Endothelial cell of umbilical vein (primary cell): ENCODE measurements around the gene FNDC1. TPM values are rescaled to one million over a fixed set of nuclear protein-coding genes. Genes with fewer than 3 reads are reported as not detected.

Experiments used
- Bru-seq: library from RNA; stranded (reverse); fragments of 400-500 nt; gene quantifications from one replicate; lab custom pipeline; 2021; lab: Mats Ljungman, UMichigan
- BruChase-seq, 2 experiments: library from RNA; stranded (reverse); fragments of 400-500 nt; gene quantifications; one replicate each; lab custom pipeline; 2021; lab: Mats Ljungman, UMichigan
- BruUV-seq: library from RNA; stranded (reverse); fragments of 400-500 nt; replicated peaks from 2 replicates; lab custom pipeline; 2021; lab: Mats Ljungman, UMichigan
- CTCF ChIA-PET: fragments of 300-600, 350-600 bp; sonication (Branson Sonifier 250); formaldehyde crosslinking; loops from one replicate; lab custom pipeline; 2021; ENCODE audit warnings: antibody characterized with exemption, inconsistent platforms; lab: Charles Lee
- POLR2A ChIA-PET: fragments of 300-600, 350-600 bp; sonication (Branson Sonifier 250); formaldehyde crosslinking; loops from one replicate; lab custom pipeline; 2021; ENCODE audit warnings: antibody characterized with exemption, inconsistent platforms; lab: Charles Lee
- DNase-seq: peaks from one replicate; pipeline ENCODE4 v3.0.0-alpha.2; 2011; ENCODE audit warnings: low read depth, low spot score
- FAIRE-seq: peaks from 2 replicates; lab custom pipeline; 2011; peaks lifted over from hg19 to GRCh38; lab: Jason Lieb, UNC
- H2AFZ ChIP-seq: 2 replicates; pipeline ENCODE4 v1.6.0; 2012; ENCODE audit warnings: low read depth, low read length, control low read depth, inconsistent platforms
- H3K27ac ChIP-seq: 2 replicates; pipeline ENCODE4 v1.5.1; 2011; ENCODE audit warnings: low read depth, mild to moderate bottlenecking, control low read depth, low read length, moderate library complexity; ENCODE audit not compliant: insufficient read depth
- H3K27me3 ChIP-seq, 2 experiments: 2 replicates each; pipeline versions ENCODE4 v1.6.0 to v1.6.1; 2011; ENCODE audit warnings: low read length in 2 of 2, mixed read lengths in 1 of 2; ENCODE audit not compliant: control insufficient read depth in 2 of 2, insufficient read depth in 2 of 2
- H3K36me3 ChIP-seq, 2 experiments: 2 replicates in 1 of 2; 3 replicates in 1 of 2; pipeline ENCODE4 v1.5.1; 2011; ENCODE audit warnings: low read length in 2 of 2, mild to moderate bottlenecking in 1 of 2, moderate library complexity in 1 of 2; ENCODE audit not compliant: control insufficient read depth in 2 of 2, insufficient read depth in 2 of 2; ENCODE audit errors: extremely low read depth in 1 of 2
- H3K4me1 ChIP-seq: 3 replicates; pipeline ENCODE4 v1.5.1; 2011; ENCODE audit warnings: mild to moderate bottlenecking, low read length; ENCODE audit not compliant: control insufficient read depth, insufficient read depth; ENCODE audit errors: extremely low read depth
- H3K4me2 ChIP-seq: 2 replicates; pipeline ENCODE4 v1.6.1; 2011; ENCODE audit warnings: low read length, control low read depth, mixed read lengths; ENCODE audit not compliant: insufficient read depth
- H3K4me3 ChIP-seq, 3 experiments: fragments of 200-600 bp in 1 of 3; sonication (generic), shearing (Covaris generic) in 1 of 3; replicated peaks in 1 of 3; 2 replicates each; pipeline ENCODE4 v1.5.1; 2011 to 2016; ENCODE audit warnings: control low read depth in 3 of 3, low read length in 3 of 3, mild to moderate bottlenecking in 2 of 3, inconsistent platforms in 1 of 3, low read depth in 1 of 3, moderate library complexity in 1 of 3; ENCODE audit not compliant: insufficient read depth in 1 of 3
- H3K79me2 ChIP-seq: 2 replicates; pipeline ENCODE4 v1.6.0; 2012; ENCODE audit warnings: low read length, inconsistent platforms; ENCODE audit not compliant: control insufficient read depth, insufficient read depth
- H3K9ac ChIP-seq: replicated peaks from 2 replicates; pipeline ENCODE3; 2011; ENCODE audit warnings: low read length, control low read depth; ENCODE audit not compliant: insufficient read depth; ENCODE audit errors: extremely low read depth
- H3K9me1 ChIP-seq: replicated peaks from 3 replicates; pipeline ENCODE4 v1.6.0; 2011; ENCODE audit warnings: mild to moderate bottlenecking, low read length; ENCODE audit not compliant: control insufficient read depth, insufficient read depth; ENCODE audit errors: extremely low read depth
- H3K9me3 ChIP-seq: replicated peaks from 2 replicates; pipeline ENCODE4 v1.5.1; 2012; ENCODE audit warnings: low read length, inconsistent platforms; ENCODE audit not compliant: control insufficient read depth, insufficient read depth
- H4K20me1 ChIP-seq: replicated peaks from 2 replicates; pipeline ENCODE3; 2011; ENCODE audit warnings: mild to moderate bottlenecking, low read length; ENCODE audit not compliant: control insufficient read depth, insufficient read depth; ENCODE audit errors: extremely low read depth
- CTCF ChIP-seq, 2 donors: IDR thresholded peaks; 1 replicate in 1 of 2; 2 replicates in 1 of 2; pipeline ENCODE4 v1.5.1; 2011; ENCODE audit warnings: low read length in 2 of 2, mild to moderate bottlenecking in 2 of 2, moderate library complexity in 2 of 2, control low read depth in 1 of 2, inconsistent platforms in 1 of 2, low read depth in 1 of 2; ENCODE audit not compliant: insufficient read depth in 1 of 2; ENCODE audit errors: extremely low read depth in 1 of 2
- FOS ChIP-seq: IDR thresholded peaks from 2 replicates; pipeline ENCODE4 v1.6.1; 2011; ENCODE audit warnings: mild to moderate bottlenecking, low read length, moderate library complexity, borderline replicate concordance; ENCODE audit not compliant: insufficient read depth
- MAX ChIP-seq: IDR thresholded peaks from 2 replicates; pipeline ENCODE4 v1.6.1; 2011; ENCODE audit not compliant: insufficient read depth, insufficient read length
- dilution Hi-C: fragments of 300-500 bp; cut with MboI; formaldehyde crosslinking; loops from one replicate; pipeline ENCODE4 v1.15.0; 2019; ENCODE audit warnings: low sequenced_read_pairs; ENCODE audit not compliant: extremely low pct_ligation_motif_present
- intact Hi-C: fragments of 100-400 bp; cut with micrococcal nuclease; formaldehyde crosslinking; loops from one replicate; pipeline ENCODE4 v1.10.0; 2022
- long read RNA-seq: library from polyadenylated mRNA; stranded (forward); transcript quantifications from one replicate; pipeline ENCODE4 v2.0.0, GENCODE V29; 2021
- polyA minus RNA-seq, 3 experiments: library from RNA; depleted of rRNA, polyadenylated mRNA; stranded (reverse); fragments of >200 nt; gene quantifications; 1 replicate in 1 of 3; 2 replicates in 2 of 3; pipeline ENCODE4 v1.2.3, GENCODE V29; 2011
- polyA plus RNA-seq, 4 experiments: library from polyadenylated mRNA; depleted of rRNA in 3 of 4; stranded (reverse) in 3 of 4; unstranded in 1 of 4; fragments of >200 nt; gene quantifications; 2 replicates each; pipeline versions ENCODE4 v1.2.1 to v1.2.3, GENCODE V29; 2011 to 2012; ENCODE audit warnings: missing spikeins in 1 of 4
- total RNA-seq: library from RNA; stranded (reverse); gene quantifications from 2 replicates; pipeline ENCODE4 v1.2.3, GENCODE V29; 2021

Gene FNDC1
- total RNA-seq: 0.04 TPM in 1 of 2 replicates, not detected in the other
- polyA plus RNA-seq: 0.02 TPM in 1 of 2 replicates, not detected in the other
- polyA plus RNA-seq (2011; cell fraction: cytosol; rRNA removed): 0.01 TPM in 1 of 2 replicates, not detected in the other
- 0.01 TPM in 1 of 2 replicates, not detected in the other for polyA plus RNA-seq (2011; cell fraction: nucleus; rRNA removed)
- polyA plus RNA-seq (2012): 0.03 TPM in 1 of 2 replicates, not detected in the other
- polyA minus RNA-seq: not detected in 2 replicates
- not detected for polyA minus RNA-seq (2011; cell fraction: cytosol; rRNA and poly(A)+ RNA removed)
- not detected in 2 replicates for polyA minus RNA-seq (2011; cell fraction: nucleus; rRNA and poly(A)+ RNA removed)
- Bru-seq, nascent RNA: not detected
- not detected for BruChase-seq, experiment 1, labeled RNA remaining after a 6-hour chase
- BruChase-seq, experiment 2, labeled RNA remaining after a 2-hour chase: percentile 8 among the genes with signal in this experiment
- long read RNA-seq: 0 reads

DNA sequence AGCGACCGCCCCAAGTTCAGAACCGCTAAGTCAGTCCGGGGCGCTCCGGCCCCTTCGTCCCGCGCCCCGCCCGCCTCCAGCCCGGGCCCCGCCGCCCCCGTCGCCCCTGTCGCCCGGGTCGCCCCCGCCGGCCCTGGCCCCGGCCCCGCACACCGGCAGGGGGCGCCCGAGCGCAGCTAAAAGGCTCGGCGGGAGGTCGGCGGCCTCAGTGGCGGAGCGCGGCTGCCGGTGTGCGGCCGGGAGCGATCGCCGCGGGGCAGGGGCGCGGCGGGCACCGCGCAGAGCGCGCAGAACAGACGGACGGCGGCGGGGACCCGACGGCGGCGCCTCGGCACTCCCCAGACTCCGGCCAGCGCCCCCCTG lies at the start of gene FNDC1:
TSS of gene FNDC1 (plus strand) at position 208 of the 363 bp plus-strand sequence. CDS start 197 bp downstream, outside the sequence.
- intact Hi-C loops (loop anchor here (1.0 to 5.0 kb wide), 3 partner anchors 440 to 1288 kb away; no protein-coding TSS in a partner anchor), dilution Hi-C loops (no loop called here)
- Histone ChIP-seq H3K9me3 (no peaks in the 10 kb centered on the region), H3K36me3 (no peaks in the 10 kb centered on the region), H3K4me2 (peak within 1 kb of the TSS; percentile 42), H3K27ac (no peak within 1 kb of the TSS), H3K9ac (no peak within 1 kb of the TSS), H3K4me3 (peak within 1 kb of the TSS in 2 of 3 experiments; percentile 11 to 27), H3K27me3 (peaks cover 48 to 77% of the 10 kb centered on the region in 2 experiments), H4K20me1 (no peaks in the 10 kb centered on the region), H3K79me2 (no peaks in the 10 kb centered on the region), H3K4me1 (peaks cover 3% of the 10 kb centered on the region), H3K9me1 (no peaks in the 10 kb centered on the region), H2AFZ (peak within 1 kb of the TSS; percentile 42)
- CTCF ChIA-PET: interaction anchor here (1.3 to 9.0 kb wide), 4 partner anchors 35 to 560 kb away, joined by 4 to 193 read pairs (median 5); no protein-coding TSS in a partner anchor
- TF ChIP-seq FOS (no peak), MAX (no peak), CTCF (IDR thresholded peaks at IDR 0.05; ENCODE audit: extremely low read depth in 1 of 2, insufficient read depth in 1 of 2, low read depth in 1 of 2, low read length in 2 of 2) (peak; percentile 15 to 26)
- POLR2A ChIA-PET: no interaction called here
- FAIRE-seq (no peak), DNase-seq (no peak)
- no TSS peak for BruUV-seq
